ENCODE data around the gene CDH23.

The CDH23 gene

DNA sequence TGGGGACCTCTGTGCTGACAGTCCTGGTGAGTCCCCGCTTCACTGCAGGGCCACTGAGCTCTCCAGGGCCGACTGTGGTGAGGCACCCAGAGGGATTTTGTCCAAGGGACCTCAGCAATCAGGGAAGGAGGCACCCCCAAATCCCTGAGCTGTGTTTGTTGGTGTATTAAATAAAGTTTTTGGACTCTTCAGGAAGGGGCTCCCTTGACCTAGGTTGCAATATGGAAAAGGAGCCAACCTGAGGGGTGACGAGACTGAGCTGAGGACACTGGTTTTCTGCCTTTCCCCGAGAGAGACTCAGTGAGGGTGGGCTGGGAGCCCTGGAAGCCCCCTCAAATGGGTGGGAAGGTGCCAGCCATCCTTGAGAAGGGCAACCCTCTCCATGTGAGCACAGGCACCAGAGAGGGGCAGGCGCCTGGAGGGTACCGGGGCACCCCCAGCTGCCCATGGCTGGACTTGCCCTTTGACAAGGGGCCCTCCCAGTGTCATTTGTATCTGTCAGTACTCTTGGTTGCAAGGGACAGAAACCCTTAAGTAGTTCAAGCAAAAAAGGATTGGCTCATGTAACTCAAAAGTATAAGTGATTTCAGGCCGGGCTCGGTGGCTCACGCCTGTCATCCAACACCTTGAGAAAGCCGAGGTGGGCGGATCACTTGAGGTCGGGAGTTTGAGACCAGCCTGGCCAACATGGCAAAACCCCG lies 250.0 kb downstream of the CDH23 start:
- no peak overlapping the region for H3K4me3 ChIP-seq (ENCODE audit: low read depth, low read length)
- in situ Hi-C loops (cut with HindIII; ENCODE audit: low sequenced_read_pairs), result no loop called here
- DNase-seq (ENCODE audit: low read depth, low spot score), result no peak
- TF ChIP-seq, protein P1, sequence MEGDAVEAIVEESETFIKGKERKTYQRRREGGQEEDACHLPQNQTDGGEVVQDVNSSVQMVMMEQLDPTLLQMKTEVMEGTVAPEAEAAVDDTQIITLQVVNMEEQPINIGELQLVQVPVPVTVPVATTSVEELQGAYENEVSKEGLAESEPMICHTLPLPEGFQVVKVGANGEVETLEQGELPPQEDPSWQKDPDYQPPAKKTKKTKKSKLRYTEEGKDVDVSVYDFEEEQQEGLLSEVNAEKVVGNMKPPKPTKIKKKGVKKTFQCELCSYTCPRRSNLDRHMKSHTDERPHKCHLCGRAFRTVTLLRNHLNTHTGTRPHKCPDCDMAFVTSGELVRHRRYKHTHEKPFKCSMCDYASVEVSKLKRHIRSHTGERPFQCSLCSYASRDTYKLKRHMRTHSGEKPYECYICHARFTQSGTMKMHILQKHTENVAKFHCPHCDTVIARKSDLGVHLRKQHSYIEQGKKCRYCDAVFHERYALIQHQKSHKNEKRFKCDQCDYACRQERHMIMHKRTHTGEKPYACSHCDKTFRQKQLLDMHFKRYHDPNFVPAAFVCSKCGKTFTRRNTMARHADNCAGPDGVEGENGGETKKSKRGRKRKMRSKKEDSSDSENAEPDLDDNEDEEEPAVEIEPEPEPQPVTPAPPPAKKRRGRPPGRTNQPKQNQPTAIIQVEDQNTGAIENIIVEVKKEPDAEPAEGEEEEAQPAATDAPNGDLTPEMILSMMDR (IDR thresholded peaks at IDR 0.05; ENCODE audit: low read depth, low read length), result no peak

DNA sequence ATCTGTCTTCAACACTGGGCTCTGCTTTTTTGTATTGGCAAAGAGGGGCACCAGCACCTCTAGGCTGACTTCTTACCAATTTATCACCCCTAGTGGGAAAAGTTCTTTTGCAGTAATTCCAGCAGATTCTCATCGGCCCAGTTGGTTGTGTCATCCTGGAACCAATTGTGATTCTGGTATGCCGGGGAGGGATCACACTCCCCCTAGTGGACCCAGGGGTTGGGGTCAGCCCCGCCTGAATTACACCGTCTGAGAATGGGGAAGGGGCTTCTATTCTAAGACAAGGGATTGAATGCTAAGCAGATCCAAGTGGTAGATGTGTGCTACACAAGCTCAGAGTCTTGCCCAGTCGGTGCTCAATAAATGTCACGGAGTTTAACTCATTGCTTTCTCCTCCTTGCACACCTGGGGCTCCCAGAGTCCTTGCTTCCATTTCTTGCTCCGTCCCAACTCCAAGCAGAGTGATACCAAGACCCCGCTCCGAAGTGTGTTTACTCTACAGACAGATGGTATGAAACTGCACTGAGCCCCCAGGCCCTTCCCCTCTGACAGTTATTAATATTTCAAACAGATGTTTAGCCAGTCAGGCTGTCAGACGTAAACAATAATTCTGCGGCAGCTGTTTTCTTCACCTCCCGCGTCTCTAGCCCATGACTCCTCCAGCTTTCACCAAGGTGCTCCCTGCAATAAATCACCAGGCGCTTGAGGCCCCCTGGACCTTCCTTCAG lies 251.0 kb downstream of the CDH23 start:
- no peak overlapping the region for H3K4me3 ChIP-seq (ENCODE audit: low read depth, low read length)
- in situ Hi-C loops (cut with HindIII; ENCODE audit: low sequenced_read_pairs), result no loop called here
- no peak for DNase-seq (ENCODE audit: low read depth, low spot score)
- TF ChIP-seq, protein P1 (IDR thresholded peaks at IDR 0.05; ENCODE audit: low read depth, low read length), result peak; percentile 53

DNA sequence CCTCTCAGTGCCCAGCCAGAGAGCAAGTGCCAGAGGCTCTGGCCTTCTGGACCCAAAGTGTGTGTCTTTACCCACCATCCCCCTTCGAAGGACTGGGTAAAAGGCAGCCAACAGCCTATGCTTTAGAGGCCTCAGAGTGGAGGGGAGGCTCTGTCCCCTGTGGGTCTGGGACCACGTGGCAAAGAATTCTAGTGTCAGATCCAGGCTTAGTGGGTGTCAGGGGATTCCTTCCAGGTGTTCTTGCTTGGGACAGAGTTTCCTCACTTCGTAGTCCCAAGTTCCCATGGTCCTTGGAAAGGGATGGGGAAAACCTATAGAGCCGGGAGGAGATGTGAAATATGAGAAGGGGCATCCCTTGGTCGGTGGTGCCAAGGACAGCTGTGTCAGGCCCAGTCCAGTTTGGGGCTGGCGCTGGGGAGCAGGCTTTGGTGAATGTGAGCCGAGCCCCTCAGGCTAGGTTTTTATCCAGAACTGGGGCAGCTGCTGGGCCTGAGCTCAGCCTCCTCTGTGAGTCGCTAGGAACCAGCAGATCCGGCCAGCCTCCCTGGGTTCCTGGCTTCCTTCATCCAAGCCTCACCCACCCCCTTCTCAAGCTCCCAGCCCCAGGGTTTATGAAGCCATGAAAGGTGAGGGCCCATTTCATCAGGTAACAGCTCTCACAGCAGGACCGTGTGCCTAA lies 251.7 kb downstream of the CDH23 start:
- no peak for DNase-seq (ENCODE audit: low read depth, low spot score)
- TF ChIP-seq, protein P1 (IDR thresholded peaks at IDR 0.05; ENCODE audit: low read depth, low read length), result no peak
- no peak overlapping the region for H3K4me3 ChIP-seq (ENCODE audit: low read depth, low read length)
- in situ Hi-C loops (cut with HindIII; ENCODE audit: low sequenced_read_pairs), result no loop called here

DNA sequence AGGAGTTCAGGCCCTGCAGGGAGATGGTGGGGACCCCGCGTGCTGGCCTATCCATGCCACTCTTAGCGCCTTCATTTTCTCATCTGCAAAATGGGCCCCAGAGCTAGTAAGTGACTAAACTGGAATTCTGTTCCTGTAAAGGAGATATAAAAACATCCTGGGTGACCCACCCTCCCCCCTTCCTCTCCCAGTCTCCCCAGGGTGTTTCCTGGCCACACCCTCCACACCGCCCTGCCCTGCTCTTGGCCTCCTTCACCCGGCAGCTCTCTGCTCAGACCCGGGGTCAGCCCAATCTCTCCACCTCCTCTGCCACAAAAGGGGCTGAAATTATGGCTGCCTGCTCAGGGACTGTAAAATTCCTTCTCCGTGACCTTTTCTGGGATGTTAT lies 252.2 kb downstream of the CDH23 start:
- DNase-seq (ENCODE audit: low read depth, low spot score), result no peak
- no peak overlapping the region for H3K4me3 ChIP-seq (ENCODE audit: low read depth, low read length)
- TF ChIP-seq, protein P1 (IDR thresholded peaks at IDR 0.05; ENCODE audit: low read depth, low read length), result no peak
- in situ Hi-C loops (cut with HindIII; ENCODE audit: low sequenced_read_pairs), result no loop called here

DNA sequence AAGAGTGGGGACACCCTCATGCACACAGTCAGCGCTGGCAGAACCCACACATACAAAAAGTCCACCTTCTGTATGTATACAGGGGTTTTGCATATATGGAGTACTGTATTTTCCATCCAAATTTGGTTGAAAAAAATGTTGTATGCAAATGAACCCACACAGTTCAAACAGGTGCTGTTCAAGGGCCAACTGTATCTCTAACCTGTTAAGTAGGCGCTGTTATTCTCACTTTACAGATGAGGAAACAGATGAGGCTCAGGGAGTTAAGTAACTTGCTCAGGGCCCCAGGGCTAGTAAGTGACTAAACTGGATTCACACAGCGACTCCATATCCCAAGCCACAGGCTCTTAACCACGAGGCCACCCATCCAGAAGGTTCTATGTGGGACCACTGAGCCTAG lies 252.9 kb downstream of the CDH23 start:
- no peak for DNase-seq (ENCODE audit: low read depth, low spot score)
- H3K4me3 ChIP-seq (ENCODE audit: low read depth, low read length), result no peak overlapping the region
- TF ChIP-seq, protein P1 (IDR thresholded peaks at IDR 0.05; ENCODE audit: low read depth, low read length), result no peak
- in situ Hi-C loops (cut with HindIII; ENCODE audit: low sequenced_read_pairs), result no loop called here

DNA sequence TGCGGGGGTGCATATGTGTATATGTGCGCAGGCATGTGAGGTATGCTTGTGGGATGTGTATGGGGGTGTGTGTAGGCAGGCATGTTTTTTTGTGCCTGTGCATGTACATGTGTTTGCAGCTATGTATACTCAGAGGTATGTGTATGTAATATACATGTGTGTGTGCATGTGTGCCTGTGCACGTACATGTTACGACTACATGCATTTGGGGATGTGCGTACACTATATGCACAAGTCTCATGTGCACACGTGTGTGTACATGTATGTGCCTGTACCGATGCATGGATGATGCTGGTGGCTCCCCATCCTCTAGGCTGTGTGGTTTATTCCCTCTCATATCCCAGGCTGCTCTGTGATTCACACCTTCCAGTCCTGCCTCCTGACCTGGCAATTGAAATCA lies 253.7 kb downstream of the CDH23 start:
- DNase-seq (ENCODE audit: low read depth, low spot score), result no peak
- TF ChIP-seq, protein P1 (IDR thresholded peaks at IDR 0.05; ENCODE audit: low read depth, low read length), result no peak
- in situ Hi-C loops (cut with HindIII; ENCODE audit: low sequenced_read_pairs), result no loop called here
- no peak overlapping the region for H3K4me3 ChIP-seq (ENCODE audit: low read depth, low read length)

Measured in astrocyte of the spinal cord (primary cell).